Astrocyte of the cerebellum (primary cell): ENCODE data around the gene PLXNB2.

ENCODE experiments used
- DNase-seq: peaks from one replicate; pipeline ENCODE4 v3.0.0-alpha.2; 2011; ENCODE audit warnings: low read depth
- H3K4me3 ChIP-seq: 2 replicates; pipeline ENCODE4 v1.5.1; 2011; ENCODE audit warnings: mild to moderate bottlenecking, low read depth, low read length, moderate library complexity
- CTCF ChIP-seq: IDR thresholded peaks from 2 replicates; pipeline ENCODE4 v1.5.1; 2012; ENCODE audit warnings: low read length, low read depth, moderate library complexity, mild to moderate bottlenecking; ENCODE audit errors: missing control alignments
- in situ Hi-C: cut with HindIII; loops from 2 replicates; pipeline ENCODE4 v1.10.0; 2017; ENCODE audit warnings: low sequenced_read_pairs

The PLXNB2 gene, protein sequence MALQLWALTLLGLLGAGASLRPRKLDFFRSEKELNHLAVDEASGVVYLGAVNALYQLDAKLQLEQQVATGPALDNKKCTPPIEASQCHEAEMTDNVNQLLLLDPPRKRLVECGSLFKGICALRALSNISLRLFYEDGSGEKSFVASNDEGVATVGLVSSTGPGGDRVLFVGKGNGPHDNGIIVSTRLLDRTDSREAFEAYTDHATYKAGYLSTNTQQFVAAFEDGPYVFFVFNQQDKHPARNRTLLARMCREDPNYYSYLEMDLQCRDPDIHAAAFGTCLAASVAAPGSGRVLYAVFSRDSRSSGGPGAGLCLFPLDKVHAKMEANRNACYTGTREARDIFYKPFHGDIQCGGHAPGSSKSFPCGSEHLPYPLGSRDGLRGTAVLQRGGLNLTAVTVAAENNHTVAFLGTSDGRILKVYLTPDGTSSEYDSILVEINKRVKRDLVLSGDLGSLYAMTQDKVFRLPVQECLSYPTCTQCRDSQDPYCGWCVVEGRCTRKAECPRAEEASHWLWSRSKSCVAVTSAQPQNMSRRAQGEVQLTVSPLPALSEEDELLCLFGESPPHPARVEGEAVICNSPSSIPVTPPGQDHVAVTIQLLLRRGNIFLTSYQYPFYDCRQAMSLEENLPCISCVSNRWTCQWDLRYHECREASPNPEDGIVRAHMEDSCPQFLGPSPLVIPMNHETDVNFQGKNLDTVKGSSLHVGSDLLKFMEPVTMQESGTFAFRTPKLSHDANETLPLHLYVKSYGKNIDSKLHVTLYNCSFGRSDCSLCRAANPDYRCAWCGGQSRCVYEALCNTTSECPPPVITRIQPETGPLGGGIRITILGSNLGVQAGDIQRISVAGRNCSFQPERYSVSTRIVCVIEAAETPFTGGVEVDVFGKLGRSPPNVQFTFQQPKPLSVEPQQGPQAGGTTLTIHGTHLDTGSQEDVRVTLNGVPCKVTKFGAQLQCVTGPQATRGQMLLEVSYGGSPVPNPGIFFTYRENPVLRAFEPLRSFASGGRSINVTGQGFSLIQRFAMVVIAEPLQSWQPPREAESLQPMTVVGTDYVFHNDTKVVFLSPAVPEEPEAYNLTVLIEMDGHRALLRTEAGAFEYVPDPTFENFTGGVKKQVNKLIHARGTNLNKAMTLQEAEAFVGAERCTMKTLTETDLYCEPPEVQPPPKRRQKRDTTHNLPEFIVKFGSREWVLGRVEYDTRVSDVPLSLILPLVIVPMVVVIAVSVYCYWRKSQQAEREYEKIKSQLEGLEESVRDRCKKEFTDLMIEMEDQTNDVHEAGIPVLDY (N-terminal part only)

DNA sequence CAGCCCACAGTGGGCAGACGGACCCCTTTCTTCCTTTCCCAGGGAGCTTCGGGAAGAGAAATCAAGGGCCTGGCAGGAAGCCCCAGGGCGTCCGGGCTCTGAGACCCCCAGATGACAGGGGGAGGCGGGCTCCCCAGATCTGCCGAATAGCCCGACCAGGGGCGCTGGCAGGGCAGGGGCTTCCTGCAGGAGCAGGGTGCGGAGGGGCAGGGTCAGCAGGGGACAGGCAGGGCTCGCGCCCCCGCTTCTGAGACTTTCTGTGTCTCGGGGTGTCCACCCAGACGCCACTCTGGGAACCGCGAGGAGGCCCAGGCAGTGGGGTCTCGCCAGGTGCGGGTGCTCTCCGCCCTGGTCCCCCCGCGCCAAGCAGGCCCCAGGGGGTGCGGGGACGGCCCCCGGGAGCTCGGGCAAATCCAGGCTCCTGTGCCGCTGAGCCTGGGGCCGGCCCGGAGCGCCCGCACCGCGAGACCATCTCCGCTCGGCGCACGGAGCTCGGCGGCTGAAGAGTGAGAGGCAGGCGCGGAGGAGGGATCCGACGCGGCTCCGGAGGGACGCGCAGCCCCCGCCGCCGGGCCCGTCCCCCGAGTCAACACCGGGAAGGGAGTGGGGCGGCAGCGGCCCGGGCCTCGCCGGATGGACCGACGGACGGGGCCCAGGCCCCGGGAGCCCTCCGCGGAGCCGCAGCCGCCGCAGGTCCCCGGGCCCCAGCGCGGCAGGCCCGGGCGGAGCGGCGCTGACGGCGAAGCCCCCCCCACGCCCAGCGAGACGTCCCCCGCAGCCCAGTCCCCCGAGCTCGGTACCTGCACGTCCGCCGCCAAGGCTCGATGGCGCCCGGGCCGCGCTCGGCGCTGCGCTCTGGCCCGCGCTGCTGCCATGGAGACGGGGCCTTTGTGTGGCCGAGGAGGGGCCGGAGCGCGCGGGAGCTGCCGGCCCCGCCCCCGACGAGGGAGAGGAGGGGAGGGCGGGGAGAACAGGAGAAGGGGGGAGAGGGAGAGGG lies at the start of gene PLXNB2:
PLXNB2 (minus strand) TSS at position 894 of the 997 bp plus-strand sequence. CDS start 17,062 bp downstream, outside the sequence.
- TF ChIP-seq CTCF = no peak
- peak within 1 kb of the TSS; percentile 93 for H3K4me3 ChIP-seq
- in situ Hi-C loops = no loop called here
- peak; percentile 39 for DNase-seq

DNA sequence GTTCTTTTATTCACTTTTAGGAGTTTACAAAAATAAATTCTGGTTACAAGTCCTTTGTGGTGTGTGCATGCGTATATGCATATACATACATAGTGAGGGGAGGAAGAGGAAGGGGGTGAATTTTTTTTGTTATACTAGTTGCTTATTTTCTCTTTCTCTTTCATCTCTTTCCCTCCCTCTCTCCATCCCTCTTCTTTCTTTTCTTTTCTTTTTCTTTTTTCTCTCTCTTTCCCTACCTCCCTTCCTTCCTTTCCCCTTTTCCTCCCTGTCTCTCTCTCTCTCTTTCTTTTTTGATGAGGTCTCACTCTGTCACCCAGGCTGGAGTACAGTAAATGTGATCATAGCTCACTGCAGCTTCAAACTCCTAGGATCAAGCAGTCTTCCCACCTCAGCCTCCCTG lies 49.8 kb upstream of the PLXNB2 start:
- no peak for TF ChIP-seq CTCF
- DNase-seq = no peak
- H3K4me3 ChIP-seq = no peak overlapping the region
- in situ Hi-C loops = loop anchor here (10.0 kb wide), 1 partner anchor 128 kb away; the partner anchor contains the start of genes ADM2 and MIOX

GRCh38 chr22:50356186-50356585 lies 48.7 kb upstream of the PLXNB2 start:
- no peak for DNase-seq
- no peak overlapping the region for H3K4me3 ChIP-seq
- in situ Hi-C loops = loop anchor here (10.0 kb wide), 1 partner anchor 129 kb away; the partner anchor contains the start of genes ADM2 and MIOX
- TF ChIP-seq CTCF = no peak

DNA sequence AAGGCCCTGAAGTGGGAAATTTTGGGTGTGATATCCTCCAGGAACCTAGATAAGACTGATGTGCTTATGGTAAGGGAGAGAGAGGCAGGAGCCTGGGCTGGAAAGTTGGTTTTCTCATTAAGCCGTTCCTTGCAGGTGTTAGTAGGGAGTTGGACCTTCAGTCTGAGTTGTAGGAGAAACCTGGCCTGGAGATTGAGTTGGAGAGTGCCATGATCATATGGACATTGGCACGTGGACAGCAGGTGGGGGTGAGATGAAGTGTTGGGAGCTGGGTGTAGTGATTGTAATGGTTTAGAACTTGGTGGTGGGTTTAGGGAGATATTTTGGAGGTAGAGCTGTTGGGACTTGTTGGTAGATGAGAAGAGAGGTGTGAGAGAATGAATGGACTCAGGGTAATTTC lies 40.6 kb upstream of the PLXNB2 start:
- in situ Hi-C loops = no loop called here

DNA sequence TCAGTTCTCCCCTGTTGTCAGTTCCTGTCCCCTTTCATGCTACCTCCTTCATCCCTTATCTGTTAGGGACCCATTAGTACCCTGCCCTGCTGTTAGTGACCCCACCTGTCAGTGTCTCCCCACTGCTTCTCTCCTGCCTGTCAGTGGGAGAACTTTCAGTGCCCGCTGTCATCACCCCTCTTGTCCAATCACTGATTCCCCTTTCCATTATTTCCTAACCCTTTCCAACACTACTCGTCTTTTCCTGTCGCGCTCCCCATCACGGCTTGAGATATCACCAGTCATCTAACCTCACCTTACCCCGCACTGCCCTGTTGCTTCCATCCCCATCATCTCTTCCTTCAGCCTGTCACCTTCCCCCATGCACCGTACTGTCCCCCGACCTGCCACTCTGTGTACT lies 39.7 kb upstream of the PLXNB2 start:
- DNase-seq = no peak
- in situ Hi-C loops = no loop called here
- no peak for TF ChIP-seq CTCF
- no peak overlapping the region for H3K4me3 ChIP-seq

More for the DNA sequence above, 40.6 kb upstream of the PLXNB2 start:
- no peak overlapping the region for H3K4me3 ChIP-seq
- DNase-seq = no peak
- no peak for TF ChIP-seq CTCF
